MM.1S (cell line): Measurements from ENCODE around the gene SERPINB2.

Experiments used
- CTCF ChIP-seq: fragments of 300-600 bp; sonication (generic); IDR thresholded peaks from 2 replicates; pipeline ENCODE4 v1.5.1; 2016; ENCODE audit warnings: antibody characterized with exemption, low read length, mixed read lengths
- EZH2 ChIP-seq: fragments of 300-600 bp; sonication (generic); optimal IDR thresholded peaks from 2 replicates; pipeline ENCODE3; 2017; ENCODE audit warnings: low read depth, mild to moderate bottlenecking, antibody characterized with exemption, low read length, mixed read lengths

- TF ChIP-seq CTCF (no peak), EZH2 (no peak)
Measured at GRCh38 chr18:63909870-63910269, 22.4 kb downstream of the SERPINB2 start.
